Measurements from ENCODE around the gene EIF4B.

DNA sequence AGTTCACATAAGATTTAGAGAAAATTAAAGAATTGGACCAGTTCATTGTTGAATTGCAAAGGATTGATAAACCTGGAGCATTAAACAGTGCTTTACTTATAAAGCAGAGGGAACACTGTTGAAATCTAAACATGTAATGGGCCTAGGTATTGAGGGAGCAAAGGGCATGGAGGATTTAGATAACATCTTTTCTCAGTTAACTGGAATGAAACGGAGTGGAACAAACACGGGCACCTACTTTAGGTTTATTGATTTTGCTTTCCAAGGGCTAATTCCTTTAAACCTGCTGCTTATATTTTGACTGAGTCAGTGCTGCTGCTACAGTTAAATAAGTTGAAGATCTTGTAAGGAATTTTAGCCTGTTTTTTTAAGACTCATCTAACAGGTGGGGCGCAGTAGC is 5.6 kb downstream of the EIF4B start:
- no peak for TF ChIP-seq POLR2AphosphoS5 (IDR thresholded peaks at IDR 0.05; ENCODE audit: low read depth, low read length)
- TF ChIP-seq TAF1 (IDR thresholded peaks at IDR 0.05; ENCODE audit: borderline replicate concordance, low read depth, low read length): no peak
- no peak for TF ChIP-seq POLR2A (IDR thresholded peaks at IDR 0.05; ENCODE audit: low read depth, low read length)

Measured in GM12892 (cell line).